GM18498 (cell line): ENCODE measurements around the gene CDC42BPB.

Experiments used
- ATAC-seq: cut with Tn5 transposase; IDR thresholded peaks from one replicate; pipeline ENCODE4 v1.9.1; 2021; ENCODE audit warnings: mild to moderate bottlenecking, moderate library complexity; ENCODE audit not compliant: unreplicated experiment

CDC42BPB gene

GRCh38 chr14:102971314-102971713 lies 86.0 kb downstream of the CDC42BPB start:
- ATAC-seq = no peak

- no peak for ATAC-seq
Observed at GRCh38 chr14:102970496-102970895, 86.9 kb downstream of the CDC42BPB start.

- ATAC-seq = no peak
Observed at GRCh38 chr14:102969901-102970300, 87.4 kb downstream of the CDC42BPB start.

GRCh38 chr14:102969060-102969791 lies 88.1 kb downstream of the CDC42BPB start:
- ATAC-seq = no peak

GRCh38 chr14:102968306-102968705 lies 89.0 kb downstream of the CDC42BPB start:
- no peak for ATAC-seq

- no peak for ATAC-seq
Observed at GRCh38 chr14:102967506-102967795, 89.9 kb downstream of the CDC42BPB start.

GRCh38 chr14:102966681-102967505 lies 90.5 kb downstream of the CDC42BPB start:
- ATAC-seq = no peak

- no peak for ATAC-seq
Observed at GRCh38 chr14:102965971-102966655, 91.2 kb downstream of the CDC42BPB start.

- ATAC-seq = no peak
Observed at GRCh38 chr14:102965282-102965681, 92.1 kb downstream of the CDC42BPB start.

GRCh38 chr14:102964152-102964730 lies 93.1 kb downstream of the CDC42BPB start:
- no peak for ATAC-seq

- no peak for ATAC-seq
Observed at GRCh38 chr14:102962111-102962627, 95.2 kb downstream of the CDC42BPB start.

- no peak for ATAC-seq
Observed at GRCh38 chr14:102958461-102958860, 98.9 kb downstream of the CDC42BPB start.

- ATAC-seq = no peak
Observed at GRCh38 chr14:102957222-102957621, 100.1 kb downstream of the CDC42BPB start.

GRCh38 chr14:102955636-102956408 lies 101.5 kb downstream of the CDC42BPB start:
- ATAC-seq = no peak

- ATAC-seq = no peak
Observed at GRCh38 chr14:102954081-102954789, 103.1 kb downstream of the CDC42BPB start.

GRCh38 chr14:102953100-102953499 lies 104.2 kb downstream of the CDC42BPB start:
- ATAC-seq = no peak

- ATAC-seq = no peak
Observed at GRCh38 chr14:102952276-102952675, 105.1 kb downstream of the CDC42BPB start.

GRCh38 chr14:102951799-102952198 lies 105.5 kb downstream of the CDC42BPB start:
- no peak for ATAC-seq

- ATAC-seq = no peak
Observed at GRCh38 chr14:102951034-102951433, 106.3 kb downstream of the CDC42BPB start.
